H9 (cell line): Measurements from ENCODE around the gene FAM219A. TPM values are rescaled to one million over a fixed set of nuclear protein-coding genes. Genes with fewer than 3 reads are reported as not detected.

Source experiments
- DNase-seq: peaks from one replicate; pipeline ENCODE4 v3.0.0-alpha.2; 2017
- H2AFZ ChIP-seq: one replicate; pipeline ENCODE4 v1.6.1; 2013; ENCODE audit warnings: mild to moderate bottlenecking, low read length, control low read depth, moderate library complexity
- H2AK5ac ChIP-seq: 2 replicates; pipeline ENCODE4 v1.6.1; 2013; ENCODE audit warnings: low read length, control low read depth, mixed read lengths; ENCODE audit not compliant: insufficient read length
- H2BK120ac ChIP-seq: one replicate; pipeline ENCODE4 v1.6.1; 2013; ENCODE audit warnings: low read depth, mild to moderate bottlenecking, low read length, control low read depth, inconsistent platforms; ENCODE audit not compliant: poor library complexity, severe bottlenecking
- H2BK12ac ChIP-seq: 2 replicates; pipeline ENCODE4 v1.6.1; 2013; ENCODE audit warnings: low read length, control low read depth, mixed read lengths, low read depth; ENCODE audit not compliant: insufficient read length
- H2BK15ac ChIP-seq: 2 replicates; pipeline ENCODE4 v1.6.1; 2013; ENCODE audit warnings: low read depth, low read length, control low read depth
- H2BK20ac ChIP-seq: one replicate; pipeline ENCODE4 v1.6.1; 2013; ENCODE audit warnings: low read depth, mild to moderate bottlenecking, low read length, control low read depth, inconsistent platforms; ENCODE audit not compliant: poor library complexity, severe bottlenecking
- H2BK5ac ChIP-seq: 2 replicates; pipeline ENCODE4 v1.6.1; 2013; ENCODE audit warnings: low read length, control low read depth, mixed read lengths; ENCODE audit not compliant: insufficient read length
- H3K14ac ChIP-seq: 2 replicates; pipeline ENCODE4 v1.6.1; 2013; ENCODE audit warnings: low read length, control low read depth; ENCODE audit not compliant: insufficient read depth
- H3K18ac ChIP-seq: 2 replicates; pipeline ENCODE4 v1.6.1; 2013; ENCODE audit warnings: low read depth, mild to moderate bottlenecking, mixed read lengths, low read length, control low read depth; ENCODE audit not compliant: insufficient read length
- H3K23ac ChIP-seq: 2 replicates; pipeline ENCODE4 v1.6.1; 2013; ENCODE audit warnings: low read length, control low read depth, mixed read lengths, low read depth; ENCODE audit not compliant: insufficient read length
- H3K23me2 ChIP-seq: 2 replicates; pipeline ENCODE4 v1.6.1; 2013; ENCODE audit warnings: low read depth, mild to moderate bottlenecking, mixed read lengths, low read length, control low read depth; ENCODE audit not compliant: insufficient read length, poor library complexity, severe bottlenecking
- H3K27ac ChIP-seq: 2 replicates; pipeline ENCODE4 v1.5.1; 2013; ENCODE audit warnings: low read length, control low read depth, mixed read lengths, low read depth; ENCODE audit not compliant: insufficient read length
- H3K27me3 ChIP-seq: 2 replicates; pipeline ENCODE4 v1.6.1; 2013; ENCODE audit warnings: low read length, control low read depth, inconsistent platforms; ENCODE audit not compliant: insufficient read depth
- H3K4ac ChIP-seq: 2 replicates; pipeline ENCODE4 v1.6.1; 2013; ENCODE audit warnings: low read depth, mild to moderate bottlenecking, control low read depth, inconsistent platforms, low read length, moderate library complexity
- H3K4me1 ChIP-seq: 2 replicates; pipeline ENCODE4 v1.6.1; 2013; ENCODE audit warnings: low read length, control low read depth, inconsistent platforms; ENCODE audit not compliant: insufficient read depth
- H3K4me2 ChIP-seq: 2 replicates; pipeline ENCODE4 v1.6.1; 2013; ENCODE audit warnings: low read length, control low read depth, mixed read lengths; ENCODE audit not compliant: insufficient read length, insufficient read depth
- H3K56ac ChIP-seq: 2 replicates; pipeline ENCODE4 v1.6.1; 2013; ENCODE audit warnings: low read depth, mild to moderate bottlenecking, mixed read lengths, low read length, control low read depth; ENCODE audit not compliant: insufficient read length
- H3K79me1 ChIP-seq: 2 replicates; pipeline ENCODE4 v1.6.1; 2013; ENCODE audit warnings: low read depth, mild to moderate bottlenecking, moderate library complexity, low read length, control low read depth, inconsistent platforms; ENCODE audit not compliant: insufficient read depth, poor library complexity, severe bottlenecking
- H3K79me2 ChIP-seq: 2 replicates; pipeline ENCODE4 v1.6.1; 2013; ENCODE audit warnings: low read length, control low read depth, inconsistent platforms; ENCODE audit not compliant: insufficient read depth
- H3K9ac ChIP-seq: 2 replicates; pipeline ENCODE4 v1.6.1; 2013; ENCODE audit warnings: low read length, control low read depth, mixed read lengths; ENCODE audit not compliant: insufficient read length; ENCODE audit errors: extremely low read depth
- H3K9me3 ChIP-seq: one replicate; pipeline ENCODE4 v1.6.1; 2013; ENCODE audit warnings: low read depth, low read length, inconsistent platforms; ENCODE audit not compliant: control insufficient read depth
- H3T11ph ChIP-seq: one replicate; pipeline ENCODE4 v1.6.1; 2013; ENCODE audit warnings: mild to moderate bottlenecking, low read length, control low read depth, inconsistent platforms
- H4K20me1 ChIP-seq: one replicate; pipeline ENCODE4 v1.6.1; 2013; ENCODE audit not compliant: control insufficient read depth, insufficient read length, insufficient read depth
- H4K5ac ChIP-seq: 2 replicates; pipeline ENCODE4 v1.6.1; 2013; ENCODE audit warnings: low read depth, mild to moderate bottlenecking, mixed read lengths, low read length, control low read depth; ENCODE audit not compliant: insufficient read length
- H4K8ac ChIP-seq: replicated peaks from 2 replicates; pipeline ENCODE4 v1.6.1; 2013; ENCODE audit warnings: low read length, control low read depth, mixed read lengths, low read depth; ENCODE audit not compliant: insufficient read length
- H4K91ac ChIP-seq: 2 replicates; pipeline ENCODE4 v1.6.1; 2013; ENCODE audit warnings: low read depth, mild to moderate bottlenecking, moderate library complexity, mixed read lengths, low read length, control low read depth; ENCODE audit not compliant: insufficient read length
- H3K27ac Mint-ChIP-seq, 3 experiments: 2 replicates in 2 of 3; 3 replicates in 1 of 3; pipeline ENCODE4 v1.8.0; 2020 to 2021; ENCODE audit warnings: mixed read lengths in 3 of 3, mild to moderate bottlenecking in 1 of 3, moderate library complexity in 1 of 3
- H3K27me3 Mint-ChIP-seq: 2 replicates; pipeline ENCODE4 v1.8.0; 2021; ENCODE audit warnings: low read depth, mild to moderate bottlenecking, moderate library complexity, mixed read lengths
- H3K36me3 Mint-ChIP-seq, 3 experiments: 2 replicates in 2 of 3; 3 replicates in 1 of 3; pipeline ENCODE4 v1.8.0; 2020 to 2021; ENCODE audit warnings: low read depth in 3 of 3, mixed read lengths in 3 of 3; ENCODE audit not compliant: insufficient read depth in 1 of 3
- H3K4me1 Mint-ChIP-seq, 2 experiments: 2 replicates each; pipeline ENCODE4 v1.8.0; 2020; ENCODE audit warnings: mixed read lengths in 2 of 2
- H3K4me3 Mint-ChIP-seq, 2 experiments: 2 replicates in 1 of 2; 3 replicates in 1 of 2; pipeline ENCODE4 v1.8.0; 2020 to 2021; ENCODE audit warnings: mild to moderate bottlenecking in 2 of 2, mixed read lengths in 2 of 2, moderate library complexity in 1 of 2
- H3K9me3 Mint-ChIP-seq, 2 experiments: 2 replicates in 1 of 2; 3 replicates in 1 of 2; pipeline ENCODE4 v1.8.0; 2020; ENCODE audit warnings: mild to moderate bottlenecking in 2 of 2, mixed read lengths in 2 of 2, moderate library complexity in 1 of 2
- CTCF ChIP-seq: fragments of 200-600 bp; sonication (generic); conservative IDR thresholded peaks from 3 replicates; pipeline ENCODE4 v1.8.0; 2021; ENCODE audit warnings: antibody characterized with exemption, mild to moderate bottlenecking
- WGBS: extraction: QIAGEN DNeasy Blood & Tissue Kit; methylation state at CpG from one replicate; pipeline ENCODE4 v1.1.7; 2013; ENCODE audit warnings: missing lambda C conversion rate, low lambda C conversion rate, mixed read lengths; ENCODE audit not compliant: insufficient read length; ENCODE audit errors: extremely low coverage; 5-methylcytosine and 5-hydroxymethylcytosine counted together
- total RNA-seq: library from RNA; stranded (reverse); gene quantifications from 2 replicates; pipeline ENCODE4 v1.2.1, GENCODE V29; 2021

FAM219A gene
- total RNA-seq, 1 experiment from 2014 or later: 16.7 TPM

- WGBS: no CpG with 5 or more reads among the region's 6 CpGs
- TF ChIP-seq CTCF: no peak
These were observed 44.5 kb upstream of the FAM219A start for GRCh38 chr9:34502891-34503290.

More at GRCh38 chr9:34502891-34503290, 44.5 kb upstream of the FAM219A start:
- H3K23me2 ChIP-seq: no peaks in the 10 kb centered on the region
- H3K4ac ChIP-seq: no peak overlapping the region
- Mint-ChIP-seq H3K4me3 (no peak overlapping the region), H3K27ac (no peak overlapping the region), H3K9me3 (no peaks in the 10 kb centered on the region), H3K4me1 (peaks cover 8 to 26% of the 10 kb centered on the region in 2 experiments), H3K36me3 (no peaks in the 10 kb centered on the region), H3K27me3 (peaks cover 3% of the 10 kb centered on the region; the same call in 1 of the 2 replicates)
- no peak overlapping the region for H2AFZ ChIP-seq
- H3K79me2 ChIP-seq: no peaks in the 10 kb centered on the region
- H2BK15ac ChIP-seq: no peak overlapping the region
- no peak overlapping the region for H4K8ac ChIP-seq
- H3K4me2 ChIP-seq: no peak overlapping the region
- no peak overlapping the region for H2BK120ac ChIP-seq
- no peak overlapping the region for H2BK12ac ChIP-seq
- H3K27me3 ChIP-seq: no peaks in the 10 kb centered on the region
- no peaks in the 10 kb centered on the region for H4K20me1 ChIP-seq
- DNase-seq: no peak
- no peak overlapping the region for H2BK20ac ChIP-seq
- no peak overlapping the region for H3K56ac ChIP-seq
- H3K23ac ChIP-seq: no peak overlapping the region
- no peak overlapping the region for H3K9ac ChIP-seq
- no peaks in the 10 kb centered on the region for H3K9me3 ChIP-seq
- no peak overlapping the region for H2BK5ac ChIP-seq
- H3K27ac ChIP-seq: no peak overlapping the region
- H2AK5ac ChIP-seq: no peak overlapping the region
- H3K79me1 ChIP-seq: no peaks in the 10 kb centered on the region
- no peak overlapping the region for H4K5ac ChIP-seq
- no peak overlapping the region for H3K18ac ChIP-seq
- H4K91ac ChIP-seq: no peak overlapping the region
- no peak overlapping the region for H3T11ph ChIP-seq
- no peaks in the 10 kb centered on the region for H3K4me1 ChIP-seq
- no peak overlapping the region for H3K14ac ChIP-seq
